Left ventricle myocardium inferior (tissue), 1 donor: ENCODE measurements around the gene MYH14. TPM values are rescaled to one million over a fixed set of nuclear protein-coding genes. Genes with fewer than 3 reads are reported as not detected.

ENCODE experiments used
- DNase-seq: peaks from one replicate; pipeline ENCODE4 v3.0.0-alpha.2; 2020
- H3K27ac ChIP-seq: fragments of 200-600 bp; replicated peaks from 2 replicates; pipeline ENCODE4 v1.8.0; 2021
- H3K27me3 ChIP-seq: fragments of 200-600 bp; 2 replicates; pipeline ENCODE4 v1.8.0; 2021; ENCODE audit warnings: low read depth
- H3K36me3 ChIP-seq: fragments of 200-600 bp; 2 replicates; pipeline ENCODE4 v1.8.0; 2021
- H3K4me1 ChIP-seq: fragments of 200-600 bp; 2 replicates; pipeline ENCODE4 v1.8.0; 2021
- H3K4me3 ChIP-seq: fragments of 200-600 bp; 2 replicates; pipeline ENCODE4 v1.8.0; 2021; ENCODE audit warnings: mild to moderate bottlenecking, moderate library complexity
- H3K9me3 ChIP-seq: fragments of 200-600 bp; replicated peaks from 2 replicates; pipeline ENCODE4 v1.8.0; 2021
- intact Hi-C: fragments of 100-400 bp; cut with micrococcal nuclease; formaldehyde crosslinking; loops from one replicate; pipeline ENCODE4 v1.11.0; 2022
- total RNA-seq: library from RNA; stranded (reverse); fragmentation: NEBNext Ultra II Directional; extraction: Animal tissue kit (Norgen Biotek cat#: 25700); gene quantifications from one replicate; pipeline ENCODE4 v1.2.1, GENCODE V29; 2021
- TF ChIP-seq, protein P1 (sequence below): fragments of 200-600 bp; IDR thresholded peaks from 2 replicates; pipeline ENCODE4 v1.8.0; 2021; ENCODE audit warnings: antibody characterized with exemption, mild to moderate bottlenecking, borderline replicate concordance
- donor health status: DM: no; HTN: yes; CAD: no; lungs with severe emphysema.

The MYH14 gene
- total RNA-seq, 1 donor from 2014 or later, result 115 TPM

- peaks cover 10% of the 10 kb centered on the region for H3K9me3 ChIP-seq
- DNase-seq, result no peak
- H3K27me3 ChIP-seq, result peaks cover 5% of the 10 kb centered on the region
- H3K4me1 ChIP-seq, result no peaks in the 10 kb centered on the region
- intact Hi-C loops, result no loop called here
- no peak overlapping the region for H3K4me3 ChIP-seq
- TF ChIP-seq, protein P1, sequence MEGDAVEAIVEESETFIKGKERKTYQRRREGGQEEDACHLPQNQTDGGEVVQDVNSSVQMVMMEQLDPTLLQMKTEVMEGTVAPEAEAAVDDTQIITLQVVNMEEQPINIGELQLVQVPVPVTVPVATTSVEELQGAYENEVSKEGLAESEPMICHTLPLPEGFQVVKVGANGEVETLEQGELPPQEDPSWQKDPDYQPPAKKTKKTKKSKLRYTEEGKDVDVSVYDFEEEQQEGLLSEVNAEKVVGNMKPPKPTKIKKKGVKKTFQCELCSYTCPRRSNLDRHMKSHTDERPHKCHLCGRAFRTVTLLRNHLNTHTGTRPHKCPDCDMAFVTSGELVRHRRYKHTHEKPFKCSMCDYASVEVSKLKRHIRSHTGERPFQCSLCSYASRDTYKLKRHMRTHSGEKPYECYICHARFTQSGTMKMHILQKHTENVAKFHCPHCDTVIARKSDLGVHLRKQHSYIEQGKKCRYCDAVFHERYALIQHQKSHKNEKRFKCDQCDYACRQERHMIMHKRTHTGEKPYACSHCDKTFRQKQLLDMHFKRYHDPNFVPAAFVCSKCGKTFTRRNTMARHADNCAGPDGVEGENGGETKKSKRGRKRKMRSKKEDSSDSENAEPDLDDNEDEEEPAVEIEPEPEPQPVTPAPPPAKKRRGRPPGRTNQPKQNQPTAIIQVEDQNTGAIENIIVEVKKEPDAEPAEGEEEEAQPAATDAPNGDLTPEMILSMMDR, result no peak
- H3K27ac ChIP-seq, result no peak overlapping the region
- peaks cover 63% of the 10 kb centered on the region for H3K36me3 ChIP-seq
Observed at GRCh38 chr19:50292216-50292827, 88.9 kb downstream of the MYH14 start.

GRCh38 chr19:50293263-50294004 is 90.0 kb downstream of the MYH14 start:
- peaks cover 60% of the 10 kb centered on the region for H3K36me3 ChIP-seq
- peaks cover 10% of the 10 kb centered on the region for H3K27me3 ChIP-seq
- TF ChIP-seq, protein P1, result no peak
- H3K4me1 ChIP-seq, result no peaks in the 10 kb centered on the region
- intact Hi-C loops, result no loop called here
- H3K4me3 ChIP-seq, result no peak overlapping the region
- H3K27ac ChIP-seq, result no peak overlapping the region
- DNase-seq, result no peak
- peaks cover 10% of the 10 kb centered on the region for H3K9me3 ChIP-seq

DNA sequence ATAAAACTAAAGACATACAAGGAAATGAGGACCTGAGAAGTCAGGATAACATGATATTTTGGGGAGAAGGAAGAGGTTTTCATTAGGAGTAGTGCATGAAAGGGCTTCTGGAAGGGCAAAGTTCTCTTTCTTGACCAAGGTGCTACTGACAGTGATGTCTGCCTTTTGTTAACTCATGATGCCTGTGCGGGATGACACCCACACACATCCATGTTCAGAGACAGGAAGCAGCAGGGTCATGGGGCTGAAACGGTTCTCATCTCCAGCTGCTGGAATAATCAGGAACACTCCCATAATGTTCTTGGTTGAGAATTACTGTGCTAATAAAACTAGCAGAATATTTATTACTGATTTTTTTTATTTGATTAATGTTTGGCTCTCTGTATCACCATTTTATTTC is 96.6 kb downstream of the MYH14 start:
- Histone ChIP-seq H3K4me1 (no peaks in the 10 kb centered on the region), H3K27me3 (peaks cover 8% of the 10 kb centered on the region), H3K9me3 (peaks cover 8% of the 10 kb centered on the region), H3K36me3 (peaks cover 41% of the 10 kb centered on the region), H3K4me3 (no peak overlapping the region), H3K27ac (no peak overlapping the region)
- intact Hi-C loops, result no loop called here
- TF ChIP-seq, protein P1, result no peak
- no peak for DNase-seq

DNA sequence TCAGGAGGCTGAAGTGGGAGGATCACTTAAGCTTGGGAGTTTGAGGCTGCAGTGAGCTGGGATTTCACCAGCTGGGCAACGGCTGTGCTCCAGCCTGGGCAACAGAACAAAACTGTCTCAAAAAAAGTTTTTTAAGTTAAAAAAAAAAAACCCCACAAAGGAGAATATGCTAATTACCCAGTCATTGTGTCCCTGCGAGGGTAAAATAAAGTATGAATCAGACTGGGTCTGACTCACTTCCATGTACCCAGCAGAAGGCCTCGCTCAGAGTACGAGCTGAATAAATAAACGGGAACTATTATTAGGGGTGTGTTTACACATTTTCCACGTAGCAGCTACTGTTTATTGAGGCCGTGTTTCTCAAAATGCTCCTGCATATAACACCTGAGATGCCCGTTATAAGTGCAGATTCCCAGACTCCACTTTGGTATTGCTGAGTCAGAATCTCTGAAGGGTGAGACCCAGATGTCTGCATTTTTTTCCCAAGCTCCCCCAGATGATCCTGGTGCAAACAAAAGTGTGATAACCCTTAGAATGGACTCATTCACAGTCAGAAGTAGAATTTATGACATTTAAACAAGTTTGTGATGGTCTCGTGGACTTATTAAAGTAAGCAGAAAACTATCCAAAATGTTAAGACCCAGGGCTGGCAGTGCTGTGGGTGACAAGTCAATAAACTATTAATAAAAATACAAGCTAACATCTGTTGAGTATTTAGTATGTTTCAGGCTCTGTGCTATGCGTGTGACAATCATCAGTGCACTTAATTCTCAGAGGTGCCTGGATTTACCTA is 97.6 kb downstream of the MYH14 start:
- TF ChIP-seq, protein P1, result no peak
- Histone ChIP-seq H3K27me3 (peaks cover 8% of the 10 kb centered on the region), H3K4me3 (no peak overlapping the region), H3K36me3 (peaks cover 37% of the 10 kb centered on the region), H3K9me3 (peaks cover 8% of the 10 kb centered on the region), H3K4me1 (no peaks in the 10 kb centered on the region), H3K27ac (no peak overlapping the region)
- no peak for DNase-seq
- intact Hi-C loops, result no loop called here

DNA sequence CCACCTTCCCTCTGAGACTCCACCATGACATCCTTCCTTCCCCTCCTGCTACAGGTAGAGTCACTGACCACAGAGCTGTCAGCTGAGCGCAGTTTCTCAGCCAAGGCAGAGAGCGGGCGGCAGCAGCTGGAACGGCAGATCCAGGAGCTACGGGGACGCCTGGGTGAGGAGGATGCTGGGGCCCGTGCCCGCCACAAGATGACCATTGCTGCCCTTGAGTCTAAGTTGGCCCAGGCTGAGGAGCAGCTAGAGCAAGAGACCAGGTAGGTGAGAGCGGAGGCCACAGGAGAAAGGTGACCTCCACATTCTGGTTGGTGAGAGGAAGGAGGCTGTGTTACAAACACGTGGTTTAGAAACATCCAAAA is 98.2 kb downstream of the MYH14 start:
- intact Hi-C loops, result no loop called here
- H3K36me3 ChIP-seq, result peaks cover 37% of the 10 kb centered on the region
- no peaks in the 10 kb centered on the region for H3K4me1 ChIP-seq
- H3K9me3 ChIP-seq, result peaks cover 8% of the 10 kb centered on the region
- TF ChIP-seq, protein P1, result no peak
- no peak overlapping the region for H3K4me3 ChIP-seq
- H3K27ac ChIP-seq, result no peak overlapping the region
- DNase-seq, result no peak
- peaks cover 8% of the 10 kb centered on the region for H3K27me3 ChIP-seq
